GM12873 (cell line): ENCODE results near the gene PLCB1.

Source experiments
- CTCF ChIP-seq: IDR thresholded peaks from 2 replicates; pipeline ENCODE4 v1.5.1; 2012; ENCODE audit warnings: low read depth, mild to moderate bottlenecking, moderate library complexity, low read length, control low read depth; ENCODE audit not compliant: insufficient read depth; ENCODE audit errors: missing control alignments

Gene PLCB1

GRCh38 chr20:8456765-8457164 lies 324.7 kb downstream of the PLCB1 start:
- TF ChIP-seq CTCF = no peak

GRCh38 chr20:8457978-8458377 lies 325.9 kb downstream of the PLCB1 start:
- no peak for TF ChIP-seq CTCF

GRCh38 chr20:8461186-8461585 lies 329.1 kb downstream of the PLCB1 start:
- no peak for TF ChIP-seq CTCF

- TF ChIP-seq CTCF = no peak
Measured at GRCh38 chr20:8464368-8464767, 332.3 kb downstream of the PLCB1 start.

- no peak for TF ChIP-seq CTCF
Measured at GRCh38 chr20:8470156-8470555, 338.1 kb downstream of the PLCB1 start.

- no peak for TF ChIP-seq CTCF
Measured at GRCh38 chr20:8471465-8471864, 339.4 kb downstream of the PLCB1 start.

GRCh38 chr20:8473459-8473858 lies 341.4 kb downstream of the PLCB1 start:
- no peak for TF ChIP-seq CTCF

- TF ChIP-seq CTCF = no peak
Measured at GRCh38 chr20:8474027-8474668, 342.1 kb downstream of the PLCB1 start.
